GM23248 (cell line): ENCODE measurements around the gene STK32B.

Source experiments
- EZH2 ChIP-seq: fragments of 200-600 bp; sonication (generic); IDR thresholded peaks from 2 replicates; pipeline ENCODE4 v1.6.1; 2018; ENCODE audit warnings: antibody characterized with exemption, mild to moderate bottlenecking; ENCODE audit not compliant: insufficient read depth, poor library complexity, severe bottlenecking
- EZH2phosphoT487 ChIP-seq: fragments of 200-600 bp; sonication (generic); IDR thresholded peaks from 2 replicates; pipeline ENCODE4 v1.6.1; 2018; ENCODE audit warnings: antibody characterized with exemption, moderate library complexity, mild to moderate bottlenecking, low read depth; ENCODE audit not compliant: insufficient read depth

GRCh38 chr4:5532100-5532499 lies 480.8 kb downstream of the STK32B start:
- TF ChIP-seq EZH2phosphoT487 (no peak), EZH2 (no peak)
